HG03025 (cell line): ENCODE measurements around the gene ECD.
"Not testable (repeated sequence)": the region's sequence is repeated elsewhere in the genome, so short reads cannot be mapped to it uniquely, and the experiment has no call there.

Experiments
- ATAC-seq: cut with Tn5 transposase; IDR thresholded peaks from one replicate; pipeline ENCODE4 v1.9.1; 2021; ENCODE audit warnings: mild to moderate bottlenecking, moderate library complexity; ENCODE audit not compliant: unreplicated experiment, low FRiP score

ECD gene

GRCh38 chr10:73161662-73162061 lies 6.1 kb downstream of the ECD start:
- no peak for ATAC-seq

- ATAC-seq: no peak
Measured at GRCh38 chr10:73161079-73161478, 6.7 kb downstream of the ECD start.

GRCh38 chr10:73159038-73159648 lies 8.7 kb downstream of the ECD start:
- no peak for ATAC-seq

GRCh38 chr10:73156054-73156453 lies 11.8 kb downstream of the ECD start:
- ATAC-seq: no peak

- ATAC-seq: no peak
Measured at GRCh38 chr10:73152009-73152408, 15.8 kb downstream of the ECD start.

- ATAC-seq: not testable (repeated sequence)
Measured at GRCh38 chr10:73150633-73151413, 17.0 kb downstream of the ECD start.

GRCh38 chr10:73141603-73142002 lies 26.2 kb downstream of the ECD start:
- ATAC-seq: no peak

- ATAC-seq: no peak
Measured at GRCh38 chr10:73139251-73139650, 28.6 kb downstream of the ECD start.

- ATAC-seq: no peak
Measured at GRCh38 chr10:73136627-73137026, 31.2 kb downstream of the ECD start.

GRCh38 chr10:73134727-73135126 lies 33.1 kb downstream of the ECD start:
- ATAC-seq: no peak

- no peak for ATAC-seq
Measured at GRCh38 chr10:73131913-73132686, 35.7 kb downstream of the ECD start.

GRCh38 chr10:73131301-73131700 lies 36.5 kb downstream of the ECD start:
- no peak for ATAC-seq

GRCh38 chr10:73126343-73126742 lies 41.5 kb downstream of the ECD start:
- ATAC-seq: no peak

- ATAC-seq: no peak
Measured at GRCh38 chr10:73119952-73120351, 47.9 kb downstream of the ECD start.

GRCh38 chr10:73119457-73119856 lies 48.4 kb downstream of the ECD start:
- no peak for ATAC-seq

GRCh38 chr10:73117976-73118743 lies 49.6 kb downstream of the ECD start:
- peak; percentile 51 for ATAC-seq

GRCh38 chr10:73116017-73116416 lies 51.8 kb downstream of the ECD start:
- ATAC-seq: no peak

- ATAC-seq: no peak
Measured at GRCh38 chr10:73113551-73113950, 54.3 kb downstream of the ECD start.

- ATAC-seq: not testable (repeated sequence)
Measured at GRCh38 chr10:73112032-73112431, 55.8 kb downstream of the ECD start.

GRCh38 chr10:73110345-73110849 lies 57.4 kb downstream of the ECD start, which contains the start of gene NUDT13:
TSS of gene NUDT13 (plus strand) at chr10:73110455. CDS start at chr10:73114366, 3,911 bp downstream.
- peak; percentile 55 for ATAC-seq
